ENCODE results near the gene SNAP47. TPM values are rescaled to one million over a fixed set of nuclear protein-coding genes. Genes with fewer than 3 reads are reported as not detected.

Gene SNAP47
- total RNA-seq, 2 donors from 2014 or later = 35.5 to 49.4 TPM

- Histone ChIP-seq H3K9me3 (no peaks in the 10 kb centered on the region), H3K36me3 (replicated peaks in 1 of 2; ENCODE audit: insufficient read depth in 1 of 2, low read depth in 2 of 2) (peaks cover 0 to 4% of the 10 kb centered on the region in 2 donors), H3K27me3 (no peaks in the 10 kb centered on the region), H3K4me3 (no peak overlapping the region), H3K4me1 (peaks cover 11% of the 10 kb centered on the region), H3K27ac (no peak overlapping the region)
- intact Hi-C loops (cut with DNase I) = no loop called here
- no peak for TF ChIP-seq POLR2A (IDR thresholded peaks at IDR 0.05)
- WGBS, 2 donors = 78 to 84% methylated on average over 17 to 19 of the region's 19 CpGs
- DNase-seq = no peak
- ATAC-seq = no peak
Observed at GRCh38 chr1:227749916-227750710, 14.9 kb downstream of the SNAP47 start.

GRCh38 chr1:227753999-227754711 is 18.9 kb downstream of the SNAP47 start:
- ATAC-seq (peak; percentile 27), DNase-seq (no peak)
- Histone ChIP-seq H3K4me1 (peaks cover 11% of the 10 kb centered on the region), H3K9me3 (no peaks in the 10 kb centered on the region), H3K27me3 (no peaks in the 10 kb centered on the region), H3K36me3 (replicated peaks in 1 of 2; ENCODE audit: insufficient read depth in 1 of 2, low read depth in 2 of 2) (peaks cover 0 to 3% of the 10 kb centered on the region in 2 donors), H3K4me3 (no peak overlapping the region), H3K27ac (no peak overlapping the region)
- intact Hi-C loops (cut with DNase I) = no loop called here
- 61 to 64% methylated on average over 7 of the region's 7 CpGs for WGBS, 2 donors
- TF ChIP-seq POLR2A (IDR thresholded peaks at IDR 0.05) = no peak
- TF ChIP-seq CTCF (IDR thresholded peaks at IDR 0.05) = no peak

GRCh38 chr1:227754958-227755357 is 19.7 kb downstream of the SNAP47 start:
- intact Hi-C loops (cut with DNase I) = no loop called here
- Histone ChIP-seq H3K36me3 (replicated peaks in 1 of 2; ENCODE audit: insufficient read depth in 1 of 2, low read depth in 2 of 2) (peaks cover 0 to 10% of the 10 kb centered on the region in 2 donors), H3K4me3 (no peak overlapping the region), H3K9me3 (no peaks in the 10 kb centered on the region), H3K4me1 (peaks cover 11% of the 10 kb centered on the region), H3K27me3 (no peaks in the 10 kb centered on the region), H3K27ac (no peak overlapping the region)
- WGBS, 2 donors = 72 to 74% methylated on average over 4 of the region's 4 CpGs
- ATAC-seq (no peak), DNase-seq (no peak)
- TF ChIP-seq POLR2A (IDR thresholded peaks at IDR 0.05) (no peak), CTCF (IDR thresholded peaks at IDR 0.05) (no peak)

GRCh38 chr1:227756172-227756959 is 21.1 kb downstream of the SNAP47 start:
- Histone ChIP-seq H3K4me1 (peaks cover 11% of the 10 kb centered on the region), H3K27me3 (no peaks in the 10 kb centered on the region), H3K9me3 (no peaks in the 10 kb centered on the region), H3K27ac (no peak overlapping the region), H3K36me3 (replicated peaks in 1 of 2; ENCODE audit: insufficient read depth in 1 of 2, low read depth in 2 of 2) (peaks cover 0 to 10% of the 10 kb centered on the region in 2 donors), H3K4me3 (no peak overlapping the region)
- 87 to 90% methylated on average over 10 to 13 of the region's 13 CpGs for WGBS, 2 donors
- ATAC-seq = no peak
- no peak for DNase-seq
- TF ChIP-seq POLR2A (IDR thresholded peaks at IDR 0.05) = no peak
- TF ChIP-seq CTCF (IDR thresholded peaks at IDR 0.05) = no peak
- intact Hi-C loops (cut with DNase I) = no loop called here

- H3K27ac ChIP-seq = no peak overlapping the region
- WGBS, 2 donors = 63 to 81% methylated on average over 2 of the region's 2 CpGs
Observed at GRCh38 chr1:227757781-227758180, 22.5 kb downstream of the SNAP47 start.

More at GRCh38 chr1:227757781-227758180, 22.5 kb downstream of the SNAP47 start:
- no peak for DNase-seq
- TF ChIP-seq POLR2A (IDR thresholded peaks at IDR 0.05) (no peak), CTCF (IDR thresholded peaks at IDR 0.05) (no peak)
- ATAC-seq = no peak
- no peaks in the 10 kb centered on the region for H3K9me3 ChIP-seq
- no peaks in the 10 kb centered on the region for H3K27me3 ChIP-seq
- peaks cover 0 to 12% of the 10 kb centered on the region in 2 donors for H3K36me3 ChIP-seq (replicated peaks in 1 of 2; ENCODE audit: insufficient read depth in 1 of 2, low read depth in 2 of 2)
- no peak overlapping the region for H3K4me3 ChIP-seq
- intact Hi-C loops (cut with DNase I) = no loop called here
- H3K4me1 ChIP-seq = peaks cover 19% of the 10 kb centered on the region

Measured in body of pancreas (tissue), 4 donors.